HCT116 (cell line): ENCODE data around the gene ZSWIM7. TPM values are rescaled to one million over a fixed set of nuclear protein-coding genes. Genes with fewer than 3 reads are reported as not detected.

Experiments used
- ATAC-seq: fragments of 200-7000 bp; cut with Tn5 transposase; 2 replicates; pipeline ENCODE4 v1.9.1; 2020; ENCODE audit warnings: mild to moderate bottlenecking, moderate library complexity
- BruUV-seq: library from RNA; stranded (reverse); fragments of 400-500 nt; replicated peaks from 2 replicates; lab custom pipeline; 2021; lab: Mats Ljungman, UMichigan
- CTCF ChIA-PET: fragments of 300-600 bp; sonication (Branson Sonifier 250); formaldehyde crosslinking; loops from one replicate; lab custom pipeline; 2021; ENCODE audit warnings: antibody characterized with exemption; lab: Charles Lee
- POLR2A ChIA-PET: fragments of 300-600, 350-600 bp; sonication (Branson Sonifier 250); formaldehyde crosslinking; loops from one replicate; lab custom pipeline; 2021; ENCODE audit warnings: antibody characterized with exemption; lab: Charles Lee
- RAD21 ChIA-PET, 2 experiments: fragments of 300-600 bp; sonication (Branson Sonifier 250); formaldehyde crosslinking; loops; one replicate each; lab custom pipeline; 2023; ENCODE audit warnings: low total read pairs in 2 of 2; ENCODE audit not compliant: uncharacterized antibody in 2 of 2, unreplicated experiment in 2 of 2, low non-redundant PET in 1 of 2; lab: Charles Lee
- DNase-seq: peaks from one replicate; pipeline ENCODE4 v3.0.0-alpha.2; 2010; ENCODE audit warnings: low read depth, low spot score
- H2AFZ ChIP-seq: fragments of 200-600 bp; shearing (Covaris generic), sonication (generic); 2 replicates; pipeline ENCODE4 v1.6.1; 2017; ENCODE audit warnings: low read depth, mixed run types, mixed read lengths, antibody characterized with exemption, low read length; ENCODE audit not compliant: poor library complexity, severe bottlenecking
- H3K27ac ChIP-seq: 2 replicates; pipeline ENCODE4 v1.5.1; 2012; ENCODE audit warnings: low read depth, low read length
- H3K27me3 ChIP-seq: fragments of 200-600 bp; sonication (generic); 2 replicates; pipeline ENCODE4 v1.6.1; 2016; ENCODE audit warnings: mixed run types, low read length, mixed read lengths; ENCODE audit not compliant: insufficient read depth
- H3K36me3 ChIP-seq, 2 experiments: fragments of 200-500 bp in 1 of 2; fragments of 200-600 bp in 1 of 2; sonication (Bioruptor generic) in 1 of 2; sonication (generic) in 1 of 2; 2 replicates each; pipeline versions ENCODE4 v1.5.1 to v1.6.1; 2014 to 2016; ENCODE audit warnings: low read length in 2 of 2, inconsistent platforms in 1 of 2, mixed read lengths in 1 of 2, mixed run types in 1 of 2; ENCODE audit not compliant: insufficient read depth in 2 of 2, control insufficient read depth in 1 of 2
- H3K4me1 ChIP-seq, 2 experiments: fragments of 200-600 bp in 1 of 2; sonication (generic) in 1 of 2; 2 replicates each; pipeline versions ENCODE4 v1.5.1 to v1.6.1; 2012 to 2017; ENCODE audit warnings: low read length in 2 of 2, inconsistent platforms in 1 of 2, mild to moderate bottlenecking in 1 of 2, mixed read lengths in 1 of 2, mixed run types in 1 of 2, moderate library complexity in 1 of 2; ENCODE audit not compliant: insufficient read depth in 2 of 2, control insufficient read depth in 1 of 2
- H3K4me2 ChIP-seq: fragments of 200-600 bp; sonication (generic); 2 replicates; pipeline ENCODE4 v1.6.1; 2017; ENCODE audit warnings: mixed run types, low read length, mixed read lengths
- H3K4me3 ChIP-seq, 2 experiments: fragments of 200-600 bp in 1 of 2; sonication (generic) in 1 of 2; replicated peaks in 1 of 2; 2 replicates each; pipeline ENCODE4 v1.5.1; 2011 to 2016; ENCODE audit warnings: low read length in 2 of 2, control low read depth in 1 of 2, low read depth in 1 of 2, mild to moderate bottlenecking in 1 of 2, mixed read lengths in 1 of 2, mixed run types in 1 of 2
- H3K79me2 ChIP-seq: fragments of 200-600 bp; sonication (generic); 2 replicates; pipeline ENCODE4 v1.6.1; 2017; ENCODE audit warnings: mild to moderate bottlenecking, mixed run types, low read length, moderate library complexity, mixed read lengths; ENCODE audit not compliant: insufficient read depth
- H3K9ac ChIP-seq: fragments of 200-600 bp; sonication (generic); 2 replicates; pipeline ENCODE4 v1.6.1; 2016; ENCODE audit warnings: low read length, mixed read lengths
- H3K9me2 ChIP-seq: fragments of 200-600 bp; sonication (generic), shearing (Covaris generic); 2 replicates; pipeline ENCODE4 v1.6.1; 2017; ENCODE audit warnings: mixed run types, mild to moderate bottlenecking, moderate library complexity; ENCODE audit not compliant: insufficient read depth
- H3K9me3 ChIP-seq, 2 experiments: fragments of 200-500 bp in 1 of 2; fragments of 200-600 bp in 1 of 2; sonication (Bioruptor generic) in 1 of 2; sonication (generic) in 1 of 2; 2 replicates each; pipeline ENCODE4 v1.6.1; 2014 to 2017; ENCODE audit warnings: low read length in 2 of 2, mixed read lengths in 2 of 2, inconsistent platforms in 1 of 2, low read depth in 1 of 2, mild to moderate bottlenecking in 1 of 2, mixed run types in 1 of 2, moderate library complexity in 1 of 2; ENCODE audit not compliant: control insufficient read depth in 1 of 2, insufficient read depth in 1 of 2
- H4K20me1 ChIP-seq: fragments of 200-600 bp; sonication (generic), shearing (Covaris generic); 2 replicates; pipeline ENCODE4 v1.6.1; 2017; ENCODE audit warnings: mixed run types, mild to moderate bottlenecking, moderate library complexity; ENCODE audit not compliant: insufficient read depth
- ATF3 ChIP-seq: IDR thresholded peaks from 2 replicates; pipeline ENCODE4 v1.6.1; 2012
- CBX3 ChIP-seq: IDR thresholded peaks from 2 replicates; pipeline ENCODE4 v1.6.1; 2012; ENCODE audit warnings: low read depth
- CEBPB ChIP-seq: IDR thresholded peaks from 2 replicates; pipeline ENCODE4 v1.6.1; 2012; ENCODE audit warnings: low read depth
- CTCF ChIP-seq, 3 experiments: fragments of 200-600 bp in 1 of 3; sonication (generic) in 1 of 3; IDR thresholded peaks in 2 of 3; conservative IDR thresholded peaks in 1 of 3; 2 replicates each; pipeline ENCODE4 v1.5.1; 2012 to 2017; ENCODE audit warnings: low read depth in 2 of 3, low read length in 2 of 3, antibody characterized with exemption in 1 of 3, borderline replicate concordance in 1 of 3, control low read depth in 1 of 3, mild to moderate bottlenecking in 1 of 3, mixed read lengths in 1 of 3, mixed run types in 1 of 3, moderate library complexity in 1 of 3; ENCODE audit not compliant: insufficient read depth in 1 of 3
- EZH2 ChIP-seq: fragments of 200-600 bp; sonication (generic); IDR thresholded peaks from 2 replicates; pipeline ENCODE4 v1.6.1; 2017; ENCODE audit warnings: antibody characterized with exemption, mixed run types
- EZH2phosphoT487 ChIP-seq: fragments of 200-600 bp; IDR thresholded peaks from 2 replicates; pipeline ENCODE4 v1.6.1; 2018; ENCODE audit warnings: antibody characterized with exemption, borderline replicate concordance
- FOSL1 ChIP-seq: IDR thresholded peaks from 2 replicates; pipeline ENCODE4 v1.6.1; 2012; ENCODE audit warnings: low read depth
- JUND ChIP-seq: IDR thresholded peaks from 2 replicates; pipeline ENCODE4 v1.6.1; 2012
- MAX ChIP-seq: IDR thresholded peaks from 2 replicates; pipeline ENCODE4 v1.6.1; 2012
- POLR2AphosphoS5 ChIP-seq: IDR thresholded peaks from 2 replicates; pipeline ENCODE4 v1.6.1; 2011; ENCODE audit warnings: mild to moderate bottlenecking, low read depth, low read length, moderate library complexity
- RAD21 ChIP-seq: IDR thresholded peaks from 2 replicates; pipeline ENCODE4 v1.6.1; 2012; ENCODE audit warnings: low read depth, mild to moderate bottlenecking
- REST ChIP-seq: IDR thresholded peaks from 2 replicates; pipeline ENCODE4 v1.6.1; 2012; ENCODE audit warnings: low read depth
- SIN3A ChIP-seq: IDR thresholded peaks from 2 replicates; pipeline ENCODE4 v1.6.1; 2012; ENCODE audit warnings: low read depth
- SP1 ChIP-seq: IDR thresholded peaks from 2 replicates; pipeline ENCODE4 v1.6.1; 2012; ENCODE audit warnings: low read depth
- TCF7L2 ChIP-seq: IDR thresholded peaks from 2 replicates; pipeline ENCODE4 v1.7.0; 2011; ENCODE audit warnings: borderline replicate concordance, inconsistent platforms; ENCODE audit not compliant: insufficient read depth, insufficient read length; ENCODE audit errors: extremely low read depth
- ZNF274 ChIP-seq: fragments of 200-500 bp; sonication (Bioruptor generic); IDR thresholded peaks from 2 replicates; pipeline ENCODE4 v1.6.1; 2014; ENCODE audit warnings: mild to moderate bottlenecking, low read depth, low read length, inconsistent platforms
- intact Hi-C: fragments of 100-400 bp; cut with micrococcal nuclease; formaldehyde crosslinking; loops from 2 replicates; pipeline ENCODE4 v1.10.0; 2022
- total RNA-seq: library from RNA; stranded (reverse); gene quantifications from one replicate; pipeline ENCODE4 v1.2.1, GENCODE V29; 2021; ENCODE audit not compliant: unreplicated experiment

The ZSWIM7 gene
- total RNA-seq, 1 experiment from 2014 or later = 33.5 TPM

GRCh38 chr17:15930426-15930825 lies 69.1 kb downstream of the ZSWIM7 start:
- DNase-seq (no peak), ATAC-seq (no peak)
- Histone ChIP-seq H3K4me1 (peaks cover 0 to 6% of the 10 kb centered on the region in 2 experiments; a peak in 1 of 4 replicates), H3K9me2 (no peaks in the 10 kb centered on the region), H3K79me2 (no peaks in the 10 kb centered on the region), H3K9ac (no peak overlapping the region), H3K9me3 (no peaks in the 10 kb centered on the region), H3K4me3 (no peak overlapping the region), H4K20me1 (no peaks in the 10 kb centered on the region), H2AFZ (no peak overlapping the region), H3K27ac (no peak overlapping the region), H3K4me2 (no peak overlapping the region), H3K36me3 (no peaks in the 10 kb centered on the region), H3K27me3 (no peaks in the 10 kb centered on the region)
- no peak for TF ChIP-seq EZH2phosphoT487
- TF ChIP-seq SIN3A = no peak
- TF ChIP-seq CEBPB = no peak
- ChIA-PET RAD21 (no interaction called here), CTCF (no interaction called here), POLR2A (interaction anchor here (0.9 kb wide), 1 partner anchor 14 kb away, joined by 4 read pairs; the partner anchor contains the start of gene ADORA2B)
- intact Hi-C loops = no loop called here
- BruUV-seq = no TSS peak

GRCh38 chr17:15929941-15930340 lies 69.6 kb downstream of the ZSWIM7 start:
- no TSS peak for BruUV-seq
- RAD21 ChIA-PET = no interaction called here
- Histone ChIP-seq H3K9me3 (no peaks in the 10 kb centered on the region), H3K79me2 (no peaks in the 10 kb centered on the region), H2AFZ (no peak overlapping the region), H3K4me3 (no peak overlapping the region), H3K4me2 (no peak overlapping the region), H4K20me1 (no peaks in the 10 kb centered on the region), H3K9ac (no peak overlapping the region), H3K4me1 (peaks cover 0 to 6% of the 10 kb centered on the region in 2 experiments; a peak in 1 of 4 replicates), H3K36me3 (no peaks in the 10 kb centered on the region), H3K27ac (no peak overlapping the region), H3K27me3 (no peaks in the 10 kb centered on the region), H3K9me2 (no peaks in the 10 kb centered on the region)
- DNase-seq (no peak), ATAC-seq (no peak)
- CTCF ChIA-PET = no interaction called here
- intact Hi-C loops = no loop called here
- POLR2A ChIA-PET = no interaction called here
- TF ChIP-seq SP1 = no peak
- no peak for TF ChIP-seq CBX3
- TF ChIP-seq FOSL1 = no peak
- TF ChIP-seq SIN3A = no peak
- TF ChIP-seq EZH2phosphoT487 = no peak
- no peak for TF ChIP-seq CEBPB
- TF ChIP-seq REST = no peak
- TF ChIP-seq ZNF274 = no peak
- TF ChIP-seq TCF7L2 = no peak
- no peak for TF ChIP-seq EZH2
- no peak for TF ChIP-seq POLR2AphosphoS5
- TF ChIP-seq RAD21 = no peak
- TF ChIP-seq ATF3 = no peak
- TF ChIP-seq CTCF (IDR thresholded peaks at IDR 0.05 in 2 of 3, conservative IDR thresholded peaks at IDR 0.05 in 1 of 3; ENCODE audit: borderline replicate concordance in 1 of 3, insufficient read depth in 1 of 3, low read depth in 2 of 3, low read length in 2 of 3) = no peak
- no peak for TF ChIP-seq MAX
- TF ChIP-seq JUND = no peak
